Measurements from ENCODE around the gene MTHFSD.

MTHFSD gene

GRCh38 chr16:86542756-86543750, 12.0 kb downstream of the MTHFSD start:
- H3K27ac ChIP-seq, result no peak overlapping the region
- TF ChIP-seq CTCF (conservative IDR thresholded peaks at IDR 0.05), result no peak

- H3K27ac ChIP-seq, result no peak overlapping the region
Observed at GRCh38 chr16:86541560-86541959, 13.5 kb downstream of the MTHFSD start.

GRCh38 chr16:86540894-86541293, 14.1 kb downstream of the MTHFSD start:
- TF ChIP-seq CTCF (conservative IDR thresholded peaks at IDR 0.05), result no peak
- no peak overlapping the region for H3K27ac ChIP-seq

More at GRCh38 chr16:86541560-86541959, 13.5 kb downstream of the MTHFSD start:
- no peak for TF ChIP-seq CTCF (conservative IDR thresholded peaks at IDR 0.05)

GRCh38 chr16:86538196-86538780, 16.7 kb downstream of the MTHFSD start:
- TF ChIP-seq CTCF (conservative IDR thresholded peaks at IDR 0.05), result no peak
- no peak overlapping the region for H3K27ac ChIP-seq

- TF ChIP-seq CTCF (conservative IDR thresholded peaks at IDR 0.05), result no peak
- no peak overlapping the region for H3K27ac ChIP-seq
Observed at GRCh38 chr16:86537486-86537885, 17.5 kb downstream of the MTHFSD start.

- no peak for TF ChIP-seq CTCF (conservative IDR thresholded peaks at IDR 0.05)
- H3K27ac ChIP-seq, result no peak overlapping the region
Observed at GRCh38 chr16:86536621-86537020, 18.4 kb downstream of the MTHFSD start.

GRCh38 chr16:86534779-86535615, 20.0 kb downstream of the MTHFSD start:
- H3K27ac ChIP-seq, result no peak overlapping the region
- TF ChIP-seq CTCF (conservative IDR thresholded peaks at IDR 0.05), result no peak

Measured in VCaP (cell line).